Trophoblast cell (in vitro differentiated cells and primary cell): ENCODE data around the gene CORO2B.

ENCODE experiments used
- DNase-seq, 2 donors: peaks; one replicate each; pipeline ENCODE4 v3.0.0-alpha.2; 2016
- H2AFZ ChIP-seq: 2 replicates; pipeline ENCODE4 v1.6.1; 2013; ENCODE audit warnings: low read length, moderate library complexity, mild to moderate bottlenecking; ENCODE audit not compliant: insufficient read depth, poor library complexity
- H2AK5ac ChIP-seq: 2 replicates; pipeline ENCODE4 v1.6.1; 2013; ENCODE audit warnings: mild to moderate bottlenecking, low read length
- H2BK120ac ChIP-seq: 2 replicates; pipeline ENCODE4 v1.6.1; 2013; ENCODE audit warnings: low read length, mild to moderate bottlenecking, moderate library complexity; ENCODE audit not compliant: insufficient read depth, poor library complexity
- H2BK12ac ChIP-seq: 2 replicates; pipeline ENCODE4 v1.6.1; 2013; ENCODE audit warnings: mild to moderate bottlenecking, low read length, moderate library complexity
- H2BK5ac ChIP-seq: 2 replicates; pipeline ENCODE4 v1.6.1; 2013; ENCODE audit warnings: low read length, low read depth, moderate library complexity, mild to moderate bottlenecking; ENCODE audit not compliant: poor library complexity
- H3K14ac ChIP-seq: 2 replicates; pipeline ENCODE4 v1.6.1; 2013; ENCODE audit warnings: mild to moderate bottlenecking, low read length
- H3K18ac ChIP-seq: 2 replicates; pipeline ENCODE4 v1.6.1; 2013; ENCODE audit warnings: mild to moderate bottlenecking, low read length
- H3K23ac ChIP-seq: 2 replicates; pipeline ENCODE4 v1.6.1; 2013; ENCODE audit warnings: low read length
- H3K27ac ChIP-seq: 2 replicates; pipeline ENCODE4 v1.5.1; 2013; ENCODE audit warnings: low read depth, mild to moderate bottlenecking, inconsistent platforms, low read length, moderate library complexity
- H3K27me3 ChIP-seq: 2 replicates; pipeline ENCODE4 v1.6.1; 2013; ENCODE audit warnings: inconsistent platforms, mild to moderate bottlenecking, low read length, moderate library complexity; ENCODE audit not compliant: insufficient read depth
- H3K36me3 ChIP-seq, 2 experiments: 1 replicate in 1 of 2; 2 replicates in 1 of 2; pipeline ENCODE4 v1.6.1; 2013; ENCODE audit warnings: low read length in 2 of 2, mild to moderate bottlenecking in 2 of 2, moderate library complexity in 1 of 2; ENCODE audit not compliant: insufficient read depth in 2 of 2, control insufficient read depth in 1 of 2
- H3K4ac ChIP-seq: 2 replicates; pipeline ENCODE4 v1.6.1; 2013; ENCODE audit warnings: low read depth, mild to moderate bottlenecking, low read length, moderate library complexity
- H3K4me1 ChIP-seq, 2 experiments: 1 replicate in 1 of 2; 2 replicates in 1 of 2; pipeline ENCODE4 v1.6.1; 2013; ENCODE audit warnings: low read length in 2 of 2, mild to moderate bottlenecking in 2 of 2, moderate library complexity in 1 of 2; ENCODE audit not compliant: insufficient read depth in 2 of 2, control insufficient read depth in 1 of 2
- H3K4me2 ChIP-seq: 2 replicates; pipeline ENCODE4 v1.6.1; 2013; ENCODE audit warnings: inconsistent platforms, mild to moderate bottlenecking, low read length, moderate library complexity
- H3K4me3 ChIP-seq: 2 replicates; pipeline ENCODE4 v1.5.1; 2013; ENCODE audit warnings: mild to moderate bottlenecking, low read depth, low read length, inconsistent platforms
- H3K79me1 ChIP-seq: one replicate; pipeline ENCODE4 v1.6.1; 2013; ENCODE audit warnings: low read length
- H3K79me2 ChIP-seq: 2 replicates; pipeline ENCODE4 v1.6.1; 2013; ENCODE audit warnings: low read length, mild to moderate bottlenecking; ENCODE audit not compliant: control insufficient read depth, insufficient read depth, poor library complexity
- H3K9ac ChIP-seq: 2 replicates; pipeline ENCODE4 v1.6.1; 2013; ENCODE audit warnings: mild to moderate bottlenecking, low read length
- H3K9me3 ChIP-seq: 2 replicates; pipeline ENCODE4 v1.6.1; 2013; ENCODE audit warnings: low read depth, mild to moderate bottlenecking, control low read depth, inconsistent platforms, low read length; ENCODE audit not compliant: insufficient read depth
- H4K12ac ChIP-seq: 2 replicates; pipeline ENCODE4 v1.6.1; 2013; ENCODE audit warnings: low read depth, mild to moderate bottlenecking, low read length, moderate library complexity
- H4K8ac ChIP-seq: 2 replicates; pipeline ENCODE4 v1.6.1; 2013; ENCODE audit warnings: low read depth, mild to moderate bottlenecking, low read length, moderate library complexity
- H4K91ac ChIP-seq: one replicate; pipeline ENCODE4 v1.6.1; 2013; ENCODE audit warnings: low read depth, mild to moderate bottlenecking, low read length, moderate library complexity
- WGBS: extraction: QIAGEN DNeasy Blood & Tissue Kit; methylation state at CpG from one replicate; pipeline ENCODE4 v1.1.7; 2013; ENCODE audit warnings: missing lambda C conversion rate; ENCODE audit not compliant: insufficient read length, insufficient coverage; ENCODE audit errors: extremely low coverage; 5-methylcytosine and 5-hydroxymethylcytosine counted together

The CORO2B gene

DNA sequence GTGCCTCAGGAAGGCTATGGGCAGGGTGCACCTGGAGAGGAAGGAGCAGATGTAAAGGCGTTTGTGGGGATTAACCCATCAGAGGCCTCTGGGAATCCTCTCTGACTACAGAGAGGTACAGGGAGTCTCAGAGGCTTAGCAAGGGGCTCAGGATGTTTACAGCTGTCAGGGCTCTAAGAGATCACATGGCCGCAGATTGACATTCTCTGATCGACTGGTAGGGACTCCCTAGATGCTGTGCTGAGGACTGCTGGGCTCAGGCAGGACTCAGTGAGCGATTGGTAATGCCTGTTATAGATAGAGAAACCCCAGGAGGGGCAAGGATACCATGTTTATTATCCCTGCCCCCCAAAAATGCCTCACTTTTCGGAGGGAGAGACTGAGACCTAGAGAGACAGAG, 103.5 kb downstream of the CORO2B start:
- Histone ChIP-seq H3K79me1 (no peaks in the 10 kb centered on the region), H3K9ac (no peak overlapping the region), H4K8ac (no peak overlapping the region), H2AFZ (no peak overlapping the region), H2BK12ac (no peak overlapping the region), H3K27me3 (no peaks in the 10 kb centered on the region), H3K4me3 (no peak overlapping the region), H3K4me2 (no peak overlapping the region), H2BK120ac (no peak overlapping the region), H3K9me3 (no peaks in the 10 kb centered on the region), H4K91ac (no peak overlapping the region), H3K23ac (no peak overlapping the region), H2AK5ac (no peak overlapping the region), H3K14ac (no peak overlapping the region), H3K27ac (no peak overlapping the region), H3K18ac (no peak overlapping the region), H3K36me3 (no peaks in the 10 kb centered on the region), H3K4ac (no peak overlapping the region), H4K12ac (no peak overlapping the region), H3K79me2 (no peaks in the 10 kb centered on the region), H2BK5ac (no peak overlapping the region), H3K4me1 (peaks cover 0 to 3% of the 10 kb centered on the region in 2 experiments)
- WGBS: no CpG with 5 or more reads among the region's 5 CpGs
- no peak for DNase-seq

DNA sequence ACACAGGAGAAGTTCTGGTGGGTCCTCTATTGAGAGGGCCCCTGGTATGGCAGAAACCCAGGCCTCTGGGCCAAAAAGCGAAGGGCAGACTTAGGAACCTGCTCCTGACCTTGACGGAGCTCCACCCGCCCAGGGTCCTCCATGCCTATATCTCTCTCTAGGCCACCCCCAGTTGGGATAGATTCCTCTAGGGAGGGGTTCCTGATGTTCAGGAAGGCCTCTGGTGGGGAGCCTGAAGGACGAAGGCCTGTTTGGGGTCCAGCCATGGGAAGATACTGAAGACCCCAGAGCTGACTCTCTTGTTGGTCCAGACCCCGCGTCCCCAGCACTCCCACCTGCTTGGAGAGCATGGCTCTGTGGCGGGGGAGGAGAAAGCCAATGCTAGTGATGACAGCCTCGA, 104.2 kb downstream of the CORO2B start:
- DNase-seq: no peak
- no peak overlapping the region for H2BK120ac ChIP-seq
- H3K4ac ChIP-seq: no peak overlapping the region
- no peak overlapping the region for H4K8ac ChIP-seq
- no peaks in the 10 kb centered on the region for H3K9me3 ChIP-seq
- no peak overlapping the region for H4K91ac ChIP-seq
- H4K12ac ChIP-seq: no peak overlapping the region
- no peak overlapping the region for H2AFZ ChIP-seq
- H3K4me1 ChIP-seq: peaks cover 0 to 3% of the 10 kb centered on the region in 2 experiments
- H2BK12ac ChIP-seq: no peak overlapping the region
- H3K79me2 ChIP-seq: no peaks in the 10 kb centered on the region
- H3K27me3 ChIP-seq: no peaks in the 10 kb centered on the region
- WGBS: no CpG with 5 or more reads among the region's 8 CpGs
- H3K14ac ChIP-seq: no peak overlapping the region
- H3K36me3 ChIP-seq: no peaks in the 10 kb centered on the region
- H2BK5ac ChIP-seq: no peak overlapping the region
- H3K79me1 ChIP-seq: no peaks in the 10 kb centered on the region
- no peak overlapping the region for H3K4me3 ChIP-seq
- H3K4me2 ChIP-seq: no peak overlapping the region
- no peak overlapping the region for H3K27ac ChIP-seq
- no peak overlapping the region for H2AK5ac ChIP-seq
- H3K23ac ChIP-seq: no peak overlapping the region
- H3K9ac ChIP-seq: no peak overlapping the region
- H3K18ac ChIP-seq: no peak overlapping the region

DNA sequence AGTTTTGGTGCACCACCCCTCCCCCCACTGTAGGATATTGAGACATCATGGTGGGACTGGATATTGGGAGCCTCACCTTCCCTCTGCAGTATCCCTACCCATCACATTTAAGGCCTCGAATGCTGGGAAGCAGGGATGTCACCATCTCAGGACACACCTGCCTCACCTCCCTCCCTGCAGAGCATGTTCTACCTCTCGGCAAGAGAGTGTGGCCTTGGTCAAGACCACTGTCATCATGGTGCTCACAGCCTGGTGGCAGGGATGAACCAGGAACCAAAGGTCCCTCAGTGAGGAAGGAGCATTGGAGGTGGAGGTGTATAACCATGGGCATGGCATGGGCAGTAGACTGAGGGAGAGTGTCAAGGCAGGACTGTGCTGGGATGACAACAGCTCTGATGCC, 104.8 kb downstream of the CORO2B start:
- H3K23ac ChIP-seq: no peak overlapping the region
- H2BK5ac ChIP-seq: no peak overlapping the region
- H3K4me1 ChIP-seq: peaks cover 0 to 3% of the 10 kb centered on the region in 2 experiments
- H3K4ac ChIP-seq: no peak overlapping the region
- no peak overlapping the region for H2BK12ac ChIP-seq
- DNase-seq: no peak
- H4K91ac ChIP-seq: no peak overlapping the region
- H4K8ac ChIP-seq: no peak overlapping the region
- no peak overlapping the region for H3K4me2 ChIP-seq
- H3K36me3 ChIP-seq: no peaks in the 10 kb centered on the region
- no peaks in the 10 kb centered on the region for H3K27me3 ChIP-seq
- no peak overlapping the region for H3K27ac ChIP-seq
- H4K12ac ChIP-seq: no peak overlapping the region
- H3K79me1 ChIP-seq: no peaks in the 10 kb centered on the region
- H3K4me3 ChIP-seq: no peak overlapping the region
- no peaks in the 10 kb centered on the region for H3K79me2 ChIP-seq
- H3K9me3 ChIP-seq: no peaks in the 10 kb centered on the region
- H3K14ac ChIP-seq: no peak overlapping the region
- no CpG with 5 or more reads among the region's 2 CpGs for WGBS
- H2AK5ac ChIP-seq: no peak overlapping the region
- H3K9ac ChIP-seq: no peak overlapping the region
- no peak overlapping the region for H2BK120ac ChIP-seq
- no peak overlapping the region for H2AFZ ChIP-seq
- no peak overlapping the region for H3K18ac ChIP-seq

DNA sequence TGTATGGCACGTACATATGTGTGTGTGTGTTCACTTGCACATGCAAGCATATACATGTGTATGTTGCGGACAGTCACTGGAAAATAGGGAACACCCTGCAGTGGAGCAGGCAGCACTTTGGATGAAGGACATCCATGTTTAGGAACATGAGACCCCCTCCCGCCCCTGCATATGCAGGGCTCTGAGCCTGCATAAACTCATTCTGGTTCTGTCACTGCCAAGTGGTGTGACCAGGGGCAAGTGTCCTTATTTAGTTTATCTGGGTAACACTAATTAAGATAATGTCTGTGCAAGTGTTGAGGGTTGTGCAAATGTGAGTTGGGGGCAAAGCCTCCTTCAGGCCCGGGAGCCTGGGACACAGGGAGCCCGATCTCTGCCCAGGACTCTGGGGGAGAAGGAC, 105.7 kb downstream of the CORO2B start:
- Histone ChIP-seq H2BK5ac (no peak overlapping the region), H3K79me1 (no peaks in the 10 kb centered on the region), H3K27ac (no peak overlapping the region), H4K91ac (no peak overlapping the region), H3K27me3 (no peaks in the 10 kb centered on the region), H3K36me3 (no peaks in the 10 kb centered on the region), H3K9me3 (no peaks in the 10 kb centered on the region), H2BK120ac (no peak overlapping the region), H2BK12ac (no peak overlapping the region), H2AFZ (no peak overlapping the region), H4K8ac (no peak overlapping the region), H3K79me2 (no peaks in the 10 kb centered on the region), H3K4ac (no peak overlapping the region), H3K9ac (peak overlapping the region; percentile 18), H3K4me3 (no peak overlapping the region), H3K23ac (no peak overlapping the region), H3K4me1 (peaks cover 0 to 7% of the 10 kb centered on the region in 2 experiments), H3K18ac (no peak overlapping the region), H4K12ac (no peak overlapping the region), H2AK5ac (no peak overlapping the region), H3K14ac (no peak overlapping the region), H3K4me2 (no peak overlapping the region)
- DNase-seq: no peak
- WGBS: no CpG with 5 or more reads among the region's 5 CpGs
